Central memory CD4-positive, alpha-beta T cell (primary cell): ENCODE measurements around the gene EHF.

ENCODE experiments used
- DNase-seq: peaks from one replicate; pipeline ENCODE4 v3.0.0; 2022

The EHF gene

DNA sequence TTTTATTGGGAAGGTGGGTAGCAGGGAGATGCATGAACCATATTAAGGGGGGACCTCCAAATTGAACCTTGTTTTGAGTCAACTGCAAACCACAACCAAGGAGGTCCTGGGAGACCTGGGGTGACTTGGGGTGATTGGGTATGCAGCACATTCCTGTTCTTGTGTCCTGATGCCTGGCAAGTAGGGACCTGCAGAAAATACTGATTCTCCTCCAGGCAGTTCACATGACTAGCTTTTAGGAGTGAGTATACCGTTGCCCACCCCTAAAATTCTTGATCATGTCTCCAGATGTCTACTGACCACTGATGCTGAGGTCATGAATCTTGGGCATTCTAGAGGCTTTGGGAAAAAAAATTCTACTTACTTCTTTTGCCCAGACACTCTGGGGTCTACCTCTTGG is 6.3 kb downstream of the EHF start:
- no peak for DNase-seq

DNA sequence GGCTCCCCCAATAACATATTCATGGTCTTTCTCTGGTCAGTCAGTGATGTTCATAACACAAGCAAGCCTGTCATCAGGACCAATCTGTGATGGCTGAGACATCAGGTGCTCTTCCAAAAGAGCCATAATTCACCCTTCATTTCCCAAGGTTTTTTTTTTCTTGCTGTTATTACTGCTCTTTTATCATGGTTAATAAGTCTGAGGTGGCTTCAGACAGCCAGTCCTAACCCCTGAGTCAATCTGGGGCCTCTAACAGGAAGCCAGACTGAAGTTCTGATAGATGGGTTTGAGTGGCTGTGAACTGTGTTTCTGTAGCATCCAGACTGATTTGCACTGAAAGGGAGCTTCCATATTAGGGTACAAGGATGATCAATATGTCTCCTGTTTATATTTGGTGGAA is 8.8 kb downstream of the EHF start:
- no peak for DNase-seq

DNA sequence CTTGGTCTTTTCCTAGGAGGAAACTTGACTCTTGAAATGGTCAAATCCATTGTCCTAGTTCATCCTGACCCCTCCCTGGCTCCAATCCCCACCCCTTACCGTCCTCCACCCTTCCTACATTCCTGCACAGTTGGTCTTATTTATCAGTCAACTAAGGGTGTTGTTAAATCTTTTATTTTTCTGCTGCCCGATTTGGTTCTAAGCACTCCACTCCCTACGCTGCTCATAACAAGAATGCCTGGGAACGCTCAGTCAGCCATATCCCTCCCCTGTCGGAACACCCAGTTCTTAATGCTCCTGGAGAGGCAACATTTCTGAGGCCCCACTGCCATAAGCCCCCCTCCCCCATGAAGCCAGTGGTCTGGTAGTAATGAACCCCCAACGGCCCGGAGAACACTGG is 9.7 kb downstream of the EHF start:
- no peak for DNase-seq

DNA sequence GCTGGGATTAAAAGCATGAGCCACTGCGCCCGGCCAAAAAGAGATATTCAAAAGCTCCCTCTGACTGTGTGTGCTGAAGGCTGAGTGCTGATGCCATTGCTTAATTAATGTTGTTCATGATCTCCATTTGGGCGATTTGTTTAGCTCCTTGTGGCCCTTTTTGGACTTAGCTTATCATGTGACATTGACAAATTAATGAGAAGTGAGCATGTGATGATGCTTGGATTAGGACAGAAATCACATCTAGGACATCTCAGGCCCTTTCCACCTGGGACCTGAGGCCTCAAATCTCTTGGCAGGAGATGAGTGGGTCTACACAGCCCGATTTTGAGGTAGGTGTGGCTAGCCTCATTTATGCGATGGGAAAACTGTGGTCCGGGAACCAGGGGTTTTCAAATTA is 10.4 kb downstream of the EHF start:
- no peak for DNase-seq

DNA sequence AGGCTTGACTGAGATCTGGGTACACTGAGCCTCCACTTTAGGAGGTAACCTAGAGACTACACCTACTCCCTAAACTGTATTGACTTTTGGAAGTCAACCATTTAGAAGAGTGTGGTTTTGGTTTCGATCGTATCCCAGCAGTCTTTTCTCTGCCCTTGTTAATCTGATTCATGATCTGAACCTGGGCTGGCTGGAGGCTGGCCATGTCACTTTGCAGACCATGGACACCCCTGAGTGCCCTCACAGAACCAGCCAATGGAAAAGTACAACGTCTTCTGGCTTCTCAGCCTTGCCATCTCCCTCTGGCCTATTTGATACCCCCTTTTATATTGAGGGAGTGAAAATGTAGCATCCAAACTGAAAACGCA is 10.8 kb downstream of the EHF start:
- no peak for DNase-seq

DNA sequence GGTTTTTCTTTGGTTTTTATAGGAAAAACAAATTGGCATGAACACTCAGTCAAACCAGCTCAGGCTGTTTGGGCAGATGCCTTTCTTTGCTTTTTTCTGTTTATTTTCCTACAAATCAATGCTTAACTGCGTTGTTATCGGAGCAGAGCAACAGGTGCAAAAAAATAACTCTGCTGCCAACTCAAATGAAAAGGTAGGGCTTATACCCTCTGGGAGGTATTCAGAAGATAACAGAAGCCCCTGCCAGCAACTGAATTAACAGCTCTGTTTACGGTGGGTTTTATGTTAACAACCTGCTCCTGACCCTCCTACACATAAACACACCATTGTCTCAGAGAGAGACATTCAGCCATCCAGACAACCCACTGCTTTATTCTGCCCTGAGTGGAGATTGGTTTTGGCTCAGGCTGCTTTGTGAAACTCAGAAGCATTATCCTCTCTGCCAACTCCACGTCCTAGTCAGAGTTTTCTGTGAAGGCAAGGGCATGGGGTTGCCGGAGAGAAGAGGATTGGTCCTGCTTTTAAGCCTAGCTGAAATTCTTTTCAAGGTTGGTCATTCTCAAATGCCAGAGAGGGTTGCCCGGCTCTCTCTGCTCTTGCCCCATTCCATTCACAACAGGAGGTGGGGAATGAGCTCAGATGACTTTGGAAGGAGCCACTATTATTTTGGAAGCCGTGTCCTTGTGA is 11.4 kb downstream of the EHF start:
- DNase-seq = no peak

DNA sequence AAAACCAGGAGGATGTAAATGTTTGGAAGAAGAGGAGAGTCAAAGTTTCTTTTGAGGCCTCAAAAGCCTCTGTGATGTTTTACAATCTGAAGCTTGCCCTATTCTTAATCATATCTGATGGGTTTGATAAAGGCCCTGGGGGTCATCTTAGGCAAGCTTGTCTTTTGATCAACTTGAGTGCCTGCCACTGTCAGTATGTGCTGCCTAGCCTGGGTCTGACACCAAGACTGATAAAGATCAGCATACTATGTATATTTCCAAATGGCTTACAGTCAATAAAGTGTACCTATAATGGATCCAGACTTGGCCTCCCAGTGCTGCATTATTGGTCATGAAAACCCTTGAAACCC is 12.7 kb downstream of the EHF start:
- no peak for DNase-seq

DNA sequence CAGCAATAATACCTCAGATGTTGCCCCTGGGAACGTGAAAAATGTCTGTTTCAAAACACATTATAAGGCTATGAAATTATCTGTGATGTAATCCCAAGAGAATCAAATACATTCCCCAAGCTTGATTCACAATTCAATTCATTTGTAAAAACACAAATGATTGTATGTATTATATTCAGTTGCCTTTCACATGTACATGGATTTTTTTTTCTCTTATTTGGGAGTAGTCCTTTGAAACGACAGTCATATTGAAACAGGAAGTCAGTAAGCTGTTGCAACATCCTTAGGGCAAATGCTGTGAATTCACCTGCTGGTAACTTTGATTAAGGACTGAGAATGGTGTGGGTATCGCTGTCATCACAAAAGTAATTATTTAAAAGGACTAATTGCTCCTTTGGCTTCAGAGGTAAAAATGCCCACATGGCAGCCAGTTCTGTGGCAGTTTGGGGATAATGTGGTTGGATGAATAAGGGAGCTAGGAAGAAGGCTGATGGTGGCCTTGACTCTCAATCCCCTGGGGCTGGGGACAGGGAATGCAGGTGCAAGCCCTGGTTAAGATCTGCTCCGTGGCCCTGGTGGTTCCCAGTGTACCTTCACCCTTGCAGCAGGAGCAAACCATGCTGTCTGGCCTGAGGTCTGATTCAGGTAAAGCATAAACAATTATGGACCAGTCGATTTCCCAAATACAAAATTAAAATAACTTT is 13.2 kb downstream of the EHF start:
- DNase-seq = no peak

DNA sequence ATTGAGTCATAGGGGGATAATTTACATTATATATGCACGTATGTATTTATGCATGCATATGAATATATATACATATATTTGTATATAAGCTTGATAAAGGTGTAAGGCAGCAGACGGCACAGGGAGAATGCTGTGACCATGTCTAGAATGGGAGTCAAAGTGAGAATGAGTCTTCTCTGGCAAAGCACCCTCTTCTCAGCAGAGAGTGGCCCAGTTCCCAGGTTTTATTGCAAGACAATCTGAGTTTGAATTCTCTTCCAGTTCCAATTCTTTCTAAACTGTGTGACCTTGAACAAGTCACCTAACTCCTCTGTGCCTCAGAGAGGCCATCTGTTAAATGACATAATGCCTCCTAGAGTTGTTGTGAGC is 13.8 kb downstream of the EHF start:
- DNase-seq = no peak

DNA sequence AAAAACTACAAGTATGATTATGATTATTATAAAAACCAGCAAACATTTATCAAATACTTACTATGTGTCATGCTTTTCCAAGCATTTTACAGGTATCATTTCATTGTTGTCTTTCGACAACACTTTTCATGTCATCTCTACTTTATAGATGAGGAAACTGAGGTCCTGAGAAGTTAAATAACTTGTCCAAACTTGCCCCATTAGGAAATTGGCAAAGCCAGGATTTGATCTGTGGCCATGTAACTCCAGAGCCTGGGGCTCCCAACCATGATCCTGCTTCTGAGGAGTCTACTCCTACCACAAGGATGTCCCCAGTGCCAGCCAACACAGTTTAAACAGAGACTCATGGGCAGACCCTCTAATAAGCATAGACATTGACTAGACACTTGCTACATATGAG is 15.2 kb downstream of the EHF start:
- DNase-seq = no peak

DNA sequence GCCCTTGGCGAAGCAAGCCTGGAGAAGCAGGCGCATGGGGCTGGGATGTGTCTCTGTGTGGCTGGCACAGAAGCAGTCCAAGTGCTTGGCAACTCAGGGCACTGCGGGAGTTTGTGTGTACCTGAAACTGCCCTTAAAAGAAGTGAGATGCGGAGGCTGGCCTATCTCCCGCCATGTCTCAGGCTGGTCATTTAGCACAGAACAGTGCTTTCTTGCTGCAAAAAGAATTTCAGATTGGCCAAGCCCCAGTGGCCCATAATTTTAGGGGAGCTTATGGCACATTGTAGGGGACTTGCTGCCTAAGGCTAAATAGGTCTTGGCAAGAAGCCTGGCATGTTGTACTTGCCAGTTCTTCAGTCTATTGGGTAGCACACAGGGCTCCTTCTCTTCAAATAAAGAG is 16.4 kb downstream of the EHF start:
- no peak for DNase-seq

DNA sequence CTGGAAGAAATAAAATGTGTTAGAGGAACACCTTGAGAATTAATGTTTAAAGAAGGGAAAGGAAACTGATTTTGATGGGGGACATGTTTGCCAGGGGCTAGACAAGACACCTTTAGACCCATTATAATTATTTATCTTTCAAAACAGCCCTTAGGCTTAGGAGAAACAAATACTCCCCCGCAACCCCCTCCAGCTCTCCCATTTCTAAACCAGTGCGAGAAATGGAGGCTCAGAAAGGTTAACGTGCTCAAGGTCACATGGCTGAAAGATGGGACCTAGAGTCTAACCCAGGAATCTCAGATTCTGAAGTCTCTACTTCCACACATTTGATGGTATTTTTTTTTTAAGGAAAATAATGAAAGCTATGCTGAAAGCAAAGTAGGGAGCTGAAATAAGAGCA is 18.0 kb downstream of the EHF start:
- no peak for DNase-seq

DNA sequence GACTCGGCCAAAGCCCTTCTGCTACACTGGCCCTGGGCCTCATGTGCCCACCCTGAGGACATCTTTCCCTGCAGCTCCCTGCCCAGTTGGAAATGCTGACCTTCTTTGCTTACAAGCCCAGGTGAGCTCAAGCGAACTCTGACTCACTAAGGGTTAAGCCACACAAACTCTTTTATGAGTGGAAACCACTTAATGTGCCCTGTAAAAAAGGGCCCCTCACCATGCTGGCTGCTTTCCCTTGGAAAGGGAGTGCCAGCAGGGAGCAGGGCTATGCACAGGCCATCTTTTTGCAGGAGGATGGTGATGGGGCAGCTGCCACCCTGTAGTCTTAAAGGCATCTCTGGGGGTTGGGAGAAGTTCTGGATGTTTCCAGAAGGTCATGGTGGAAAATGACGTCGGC is 18.7 kb downstream of the EHF start:
- DNase-seq = no peak

DNA sequence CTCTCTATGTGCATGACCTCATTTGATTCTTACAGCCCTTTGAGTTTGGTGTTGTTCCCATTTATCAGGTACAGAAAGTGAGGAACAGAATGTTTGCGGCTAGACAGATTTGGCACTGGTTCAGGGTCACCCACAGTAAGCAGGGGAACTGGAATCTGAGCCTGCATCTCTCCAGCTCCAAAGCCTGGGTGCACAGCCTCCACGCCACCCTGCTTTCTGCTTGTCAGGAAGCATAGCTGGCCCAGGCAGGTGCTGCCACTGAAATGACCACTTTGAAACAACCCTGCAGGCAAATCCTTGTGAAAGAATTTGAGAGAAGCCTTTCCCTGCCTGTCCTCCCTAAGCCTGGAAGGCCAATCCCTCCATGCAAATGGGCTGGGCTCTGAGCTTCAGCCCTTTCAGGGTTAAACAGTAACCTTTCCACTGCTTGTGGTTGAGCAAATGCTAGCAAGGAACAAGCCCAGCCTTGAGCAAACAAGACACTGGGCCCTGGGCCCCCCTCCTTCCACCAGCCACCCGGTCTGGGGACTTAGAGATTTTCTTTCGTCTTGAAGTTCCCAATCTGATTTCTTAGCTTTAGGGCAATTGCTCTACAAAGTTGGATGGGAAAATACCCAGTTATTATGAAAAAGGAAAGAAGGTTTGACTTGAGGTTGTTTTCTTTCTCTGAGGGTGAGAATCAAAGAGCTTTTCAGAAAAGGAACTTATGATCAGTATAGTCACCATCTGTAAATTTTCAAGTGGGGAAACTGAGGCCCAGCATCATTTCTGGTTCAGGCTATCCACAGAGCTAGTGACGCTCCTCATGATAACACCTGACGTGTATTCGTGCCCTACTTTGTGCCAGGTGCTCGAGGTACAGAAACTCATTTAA is 19.4 kb downstream of the EHF start:
- no peak for DNase-seq

DNA sequence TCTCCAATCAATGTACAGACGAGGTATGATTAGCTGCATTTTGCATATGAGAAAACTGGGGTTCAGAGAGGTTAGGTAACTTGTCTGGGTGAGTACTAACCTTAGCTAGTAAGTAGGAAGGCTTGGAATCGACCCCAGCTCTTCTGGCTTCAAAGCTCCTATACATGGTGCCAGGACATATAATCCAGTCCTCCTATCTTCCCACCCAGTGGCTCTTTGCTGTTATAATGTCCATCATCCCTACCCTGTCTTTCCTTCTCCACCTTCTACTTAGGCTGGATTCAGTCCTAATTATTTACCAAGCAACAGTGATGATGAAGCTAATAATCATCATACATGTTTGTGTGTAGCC is 20.0 kb downstream of the EHF start:
- DNase-seq = no peak

DNA sequence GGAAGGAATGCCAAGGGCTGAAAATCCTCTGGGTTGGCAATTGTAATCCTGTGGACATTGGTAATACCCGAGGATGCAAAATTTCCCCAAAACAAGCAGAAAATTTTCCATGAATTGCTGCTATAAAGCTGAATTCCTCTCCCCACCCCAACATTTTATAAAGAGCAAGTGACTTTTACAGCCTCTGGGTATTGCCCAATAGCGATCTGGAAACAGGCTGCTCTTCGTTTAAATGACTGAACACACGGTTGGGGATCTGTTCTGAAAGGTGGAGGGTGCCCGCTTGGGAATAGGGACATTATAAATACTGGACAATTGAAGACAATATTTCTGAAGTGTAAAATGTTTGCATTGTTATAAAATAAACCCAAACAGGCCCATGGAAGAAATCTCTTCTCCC is 20.6 kb downstream of the EHF start:
- DNase-seq = no peak

DNA sequence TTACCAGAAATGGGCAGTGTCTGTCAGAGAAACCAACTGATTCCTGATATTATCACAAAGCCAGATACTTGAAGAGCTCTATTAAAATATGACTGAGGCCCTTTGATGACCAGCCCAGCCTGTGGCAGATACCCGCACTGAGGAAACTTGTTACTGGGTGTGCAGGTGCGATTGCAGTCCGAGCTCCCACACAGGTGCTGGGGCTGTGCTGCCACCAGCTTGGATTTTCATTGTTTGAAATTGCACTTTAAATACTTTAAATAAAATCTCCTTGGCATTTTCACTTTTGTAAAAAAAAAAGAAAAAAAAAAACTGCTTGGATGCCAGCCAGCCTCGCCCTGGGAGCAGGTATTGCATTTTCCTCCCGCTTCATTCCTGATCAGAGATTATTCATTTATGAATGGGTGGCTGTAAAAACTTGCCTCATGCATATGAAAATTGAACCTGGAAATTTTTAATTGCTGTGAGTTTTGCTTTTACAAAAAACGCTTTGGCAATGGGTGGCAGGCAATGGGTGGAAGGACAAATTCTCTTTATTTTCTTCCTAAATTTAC is 21.2 kb downstream of the EHF start:
- DNase-seq = no peak

DNA sequence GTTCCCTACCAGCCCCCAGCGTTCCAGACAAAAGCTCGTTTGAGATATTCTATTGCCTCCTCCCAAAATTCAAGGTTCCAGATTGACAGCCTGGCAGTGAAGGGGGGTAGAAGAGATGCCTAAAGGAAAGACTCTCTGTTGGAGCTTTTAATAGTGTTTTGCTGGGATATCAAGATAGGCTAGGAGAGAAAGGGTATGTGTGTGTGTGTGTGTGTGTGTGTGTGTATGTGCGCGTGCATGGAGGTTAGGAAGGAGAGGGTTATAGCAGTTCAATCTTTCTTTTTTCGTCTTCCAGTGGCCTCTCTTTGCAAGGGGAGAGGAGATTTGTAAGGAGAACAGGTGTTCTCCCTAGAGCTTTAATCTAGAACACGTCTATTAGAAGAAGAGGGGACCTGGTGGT is 22.0 kb downstream of the EHF start:
- no peak for DNase-seq

DNA sequence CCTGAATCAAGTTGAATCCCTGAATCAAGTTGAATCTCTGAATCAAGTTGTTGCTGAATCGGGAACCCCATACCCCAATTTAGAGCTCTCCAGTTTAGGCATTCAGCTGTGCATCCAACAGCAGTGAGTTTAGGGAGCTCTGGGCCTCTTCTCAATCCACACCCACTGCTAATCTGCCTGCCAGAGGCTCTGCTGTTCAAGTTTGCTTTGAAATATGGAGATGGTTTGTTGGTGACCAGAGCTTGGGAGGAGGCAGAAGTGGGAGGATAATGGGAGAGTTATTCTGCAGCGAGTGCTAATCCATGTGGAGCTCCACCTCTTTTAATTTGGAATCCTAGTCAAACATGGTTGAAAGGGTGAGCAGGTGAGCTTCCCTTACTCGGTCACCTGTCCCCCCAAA is 22.4 kb downstream of the EHF start:
- DNase-seq = no peak

DNA sequence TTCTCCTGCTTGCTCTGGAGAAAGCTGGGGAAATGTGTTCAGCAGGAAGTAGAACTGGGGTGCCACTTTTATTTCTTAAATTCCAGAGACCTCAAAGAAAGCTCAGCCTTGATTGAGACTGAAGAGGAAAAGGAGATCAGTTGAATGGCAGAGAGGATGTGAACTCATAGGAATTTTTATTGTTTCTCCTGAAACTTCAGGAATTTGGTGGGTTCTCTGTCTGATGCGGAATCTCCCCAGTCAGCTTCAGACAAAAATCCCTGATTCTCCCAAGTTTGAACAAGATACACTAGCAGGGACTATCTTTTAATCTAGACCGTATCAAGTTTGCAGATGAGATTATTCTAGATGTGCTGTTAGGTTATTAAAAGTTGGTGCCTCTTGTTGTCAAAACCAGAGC is 23.0 kb downstream of the EHF start:
- DNase-seq = no peak

DNA sequence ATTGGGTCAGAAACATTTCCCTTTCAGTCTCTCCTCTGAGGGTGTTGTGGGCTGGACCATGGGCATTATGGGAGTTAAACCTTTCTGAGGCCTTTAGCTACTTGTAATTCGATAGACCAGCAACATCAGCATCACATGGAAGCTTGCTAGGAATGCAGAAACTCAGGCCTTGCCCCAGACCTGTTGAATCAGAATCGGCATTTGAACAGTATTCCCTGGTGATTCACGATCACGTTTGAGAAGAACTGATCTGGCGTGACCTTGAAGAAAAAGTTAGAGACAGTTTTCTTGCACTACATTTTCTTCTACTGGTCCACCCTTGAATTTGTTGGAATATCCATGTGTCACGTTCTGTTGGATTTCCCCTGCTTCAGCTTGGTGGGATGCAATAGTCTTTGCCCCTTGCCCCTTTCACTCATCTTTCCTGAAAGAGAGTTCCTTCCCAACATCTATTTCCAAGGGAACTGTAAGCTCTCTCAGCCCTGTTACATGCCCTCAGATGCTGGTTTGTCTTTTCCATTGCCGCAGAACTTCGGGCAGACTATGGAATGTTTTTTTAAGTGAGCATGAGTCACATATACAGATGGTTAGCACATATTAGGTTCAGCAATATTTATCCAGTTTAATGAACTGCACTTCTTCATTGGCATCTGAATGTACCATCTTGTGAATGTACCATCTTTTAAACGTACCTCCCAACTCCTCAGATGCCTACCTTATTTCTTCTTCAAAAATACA is 23.9 kb downstream of the EHF start:
- DNase-seq = no peak

DNA sequence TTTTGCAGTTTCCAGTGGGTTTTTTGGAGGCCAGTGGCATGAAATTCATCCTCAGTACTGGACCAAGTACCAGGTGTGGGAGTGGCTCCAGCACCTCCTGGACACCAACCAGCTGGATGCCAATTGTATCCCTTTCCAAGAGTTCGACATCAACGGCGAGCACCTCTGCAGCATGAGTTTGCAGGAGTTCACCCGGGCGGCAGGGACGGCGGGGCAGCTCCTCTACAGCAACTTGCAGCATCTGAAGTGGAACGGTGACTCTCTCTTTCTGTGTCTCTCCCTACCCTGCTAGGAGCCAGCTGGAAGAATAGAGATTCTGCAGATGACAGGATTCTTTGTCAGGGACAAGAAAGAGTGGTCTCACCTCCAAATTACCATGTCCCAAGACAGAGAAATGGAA is 25.5 kb downstream of the EHF start:
- DNase-seq = no peak

DNA sequence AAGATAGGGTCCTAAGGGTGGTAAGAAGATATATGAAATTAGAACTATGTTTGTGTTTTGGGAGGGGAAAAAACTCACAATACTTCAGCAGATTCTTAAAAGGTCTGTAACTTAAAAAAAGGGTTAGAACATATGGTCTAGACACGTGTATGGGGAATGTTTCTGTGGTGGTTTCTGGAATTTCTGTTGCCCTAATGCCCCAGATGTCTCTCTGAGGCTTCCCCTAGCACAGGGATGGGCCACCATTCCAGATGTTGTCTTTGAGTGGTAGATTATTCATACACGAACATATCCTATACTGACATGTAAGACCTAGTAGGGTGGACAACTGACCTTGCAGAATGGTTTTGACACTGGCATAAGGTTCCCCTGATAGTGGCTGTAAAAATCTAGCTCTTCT is 26.2 kb downstream of the EHF start:
- no peak for DNase-seq
